LNCaP clone FGC (cell line): ENCODE data around the gene PDZRN3.

Source experiments
- DNase-seq: peaks from one replicate; pipeline ENCODE4 v3.0.0-alpha.2; 2011; ENCODE audit warnings: low read depth
- H3K4me3 ChIP-seq: 2 replicates; pipeline ENCODE4 v1.5.1; 2011; ENCODE audit warnings: mild to moderate bottlenecking, low read depth, low read length, control low read depth
- TF ChIP-seq, protein P1 (sequence below): IDR thresholded peaks from 2 replicates; pipeline ENCODE4 v1.5.1; 2012; ENCODE audit warnings: mild to moderate bottlenecking; ENCODE audit not compliant: control insufficient read depth, insufficient read depth; ENCODE audit errors: extremely low read depth

The PDZRN3 gene

GRCh38 chr3:73433687-73434086, 191.1 kb downstream of the PDZRN3 start:
- TF ChIP-seq, protein P1, sequence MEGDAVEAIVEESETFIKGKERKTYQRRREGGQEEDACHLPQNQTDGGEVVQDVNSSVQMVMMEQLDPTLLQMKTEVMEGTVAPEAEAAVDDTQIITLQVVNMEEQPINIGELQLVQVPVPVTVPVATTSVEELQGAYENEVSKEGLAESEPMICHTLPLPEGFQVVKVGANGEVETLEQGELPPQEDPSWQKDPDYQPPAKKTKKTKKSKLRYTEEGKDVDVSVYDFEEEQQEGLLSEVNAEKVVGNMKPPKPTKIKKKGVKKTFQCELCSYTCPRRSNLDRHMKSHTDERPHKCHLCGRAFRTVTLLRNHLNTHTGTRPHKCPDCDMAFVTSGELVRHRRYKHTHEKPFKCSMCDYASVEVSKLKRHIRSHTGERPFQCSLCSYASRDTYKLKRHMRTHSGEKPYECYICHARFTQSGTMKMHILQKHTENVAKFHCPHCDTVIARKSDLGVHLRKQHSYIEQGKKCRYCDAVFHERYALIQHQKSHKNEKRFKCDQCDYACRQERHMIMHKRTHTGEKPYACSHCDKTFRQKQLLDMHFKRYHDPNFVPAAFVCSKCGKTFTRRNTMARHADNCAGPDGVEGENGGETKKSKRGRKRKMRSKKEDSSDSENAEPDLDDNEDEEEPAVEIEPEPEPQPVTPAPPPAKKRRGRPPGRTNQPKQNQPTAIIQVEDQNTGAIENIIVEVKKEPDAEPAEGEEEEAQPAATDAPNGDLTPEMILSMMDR = no peak
- no peak for DNase-seq
- no peak overlapping the region for H3K4me3 ChIP-seq

DNA sequence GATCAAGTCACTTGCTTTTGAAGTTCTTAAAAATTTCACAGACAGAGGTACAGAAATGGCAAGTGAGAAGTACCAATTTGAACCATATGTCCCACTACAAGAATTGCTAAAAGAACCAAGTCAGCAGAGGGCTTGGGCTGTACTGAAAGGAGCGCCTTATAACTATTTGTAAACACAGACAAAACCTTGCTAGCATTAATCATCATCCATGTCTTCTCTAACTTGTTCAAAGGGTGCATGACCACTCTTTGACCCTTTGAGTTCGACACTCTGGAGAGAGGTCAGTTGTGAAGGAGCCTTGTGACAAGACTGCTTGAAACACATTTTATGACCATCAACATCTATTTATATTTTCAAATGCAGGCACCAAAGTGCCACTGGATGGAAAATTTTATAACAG, 191.7 kb downstream of the PDZRN3 start:
- H3K4me3 ChIP-seq = no peak overlapping the region
- no peak for DNase-seq

DNA sequence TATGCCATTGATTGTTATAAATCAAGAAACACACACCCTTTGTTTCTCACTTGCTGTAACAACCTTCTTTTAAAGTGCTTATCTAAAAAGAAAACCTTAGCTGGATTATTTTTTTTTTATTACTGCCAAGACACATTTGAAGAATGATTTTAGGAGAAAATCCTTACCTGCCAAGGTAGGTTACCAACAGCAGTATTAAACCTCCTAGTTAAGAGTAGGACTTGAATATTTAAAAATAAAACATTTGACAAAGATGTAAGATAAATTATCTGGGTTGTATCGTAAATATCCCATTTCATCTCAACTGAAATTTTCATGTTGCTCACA, 192.1 kb downstream of the PDZRN3 start:
- H3K4me3 ChIP-seq = no peak overlapping the region
- TF ChIP-seq, protein P1 = no peak
- no peak for DNase-seq

More for the DNA sequence above, 191.7 kb downstream of the PDZRN3 start:
- TF ChIP-seq, protein P1 = no peak

- TF ChIP-seq, protein P1 = peak; percentile 63
- DNase-seq = peak; percentile 17
- H3K4me3 ChIP-seq = no peak overlapping the region
Measured at GRCh38 chr3:73432023-73432705, 192.6 kb downstream of the PDZRN3 start.

GRCh38 chr3:73431183-73431900, 193.4 kb downstream of the PDZRN3 start:
- TF ChIP-seq, protein P1 = no peak
- DNase-seq = no peak
- no peak overlapping the region for H3K4me3 ChIP-seq

DNA sequence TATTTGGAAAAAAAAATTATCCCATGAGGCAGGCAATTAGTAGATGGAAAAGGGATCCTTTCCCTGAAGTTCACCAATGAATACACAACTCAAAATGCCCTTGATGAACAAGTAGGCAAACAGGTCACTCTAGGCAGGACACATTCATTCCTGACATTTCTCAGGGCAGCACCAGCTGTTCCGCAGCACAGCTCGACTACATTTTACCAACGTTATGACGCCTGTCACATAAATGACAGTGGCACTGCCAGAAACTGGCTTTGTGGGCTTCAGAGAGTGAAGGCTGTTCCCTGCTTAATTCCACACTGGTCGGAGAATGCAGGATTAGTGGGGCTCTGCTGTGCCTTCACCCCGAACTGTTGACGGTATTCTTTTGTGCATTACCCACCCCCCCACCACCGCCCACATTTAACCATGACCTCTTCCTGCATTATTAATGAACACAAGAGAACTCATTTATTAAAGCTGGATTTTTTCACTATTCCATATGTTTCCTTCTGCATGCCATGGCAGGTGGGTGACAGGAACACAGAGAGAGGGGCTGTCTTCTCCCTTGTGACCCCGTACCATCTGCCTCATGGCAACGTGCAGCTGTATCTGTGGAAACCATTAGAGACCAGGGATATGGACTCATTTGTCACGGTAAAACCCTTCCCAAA, 197.6 kb downstream of the PDZRN3 start:
- TF ChIP-seq, protein P1 = no peak
- no peak for DNase-seq
- H3K4me3 ChIP-seq = no peak overlapping the region
